GM18870 (cell line): Measurements from ENCODE around the gene ANKRD11.
"Not testable (repeated sequence)": the region's sequence is repeated elsewhere in the genome, so short reads cannot be mapped to it uniquely, and the experiment has no call there.

Source experiments
- ATAC-seq: cut with Tn5 transposase; IDR thresholded peaks from one replicate; pipeline ENCODE4 v1.9.1; 2021; ENCODE audit warnings: moderate library complexity; ENCODE audit not compliant: unreplicated experiment

Gene ANKRD11

DNA sequence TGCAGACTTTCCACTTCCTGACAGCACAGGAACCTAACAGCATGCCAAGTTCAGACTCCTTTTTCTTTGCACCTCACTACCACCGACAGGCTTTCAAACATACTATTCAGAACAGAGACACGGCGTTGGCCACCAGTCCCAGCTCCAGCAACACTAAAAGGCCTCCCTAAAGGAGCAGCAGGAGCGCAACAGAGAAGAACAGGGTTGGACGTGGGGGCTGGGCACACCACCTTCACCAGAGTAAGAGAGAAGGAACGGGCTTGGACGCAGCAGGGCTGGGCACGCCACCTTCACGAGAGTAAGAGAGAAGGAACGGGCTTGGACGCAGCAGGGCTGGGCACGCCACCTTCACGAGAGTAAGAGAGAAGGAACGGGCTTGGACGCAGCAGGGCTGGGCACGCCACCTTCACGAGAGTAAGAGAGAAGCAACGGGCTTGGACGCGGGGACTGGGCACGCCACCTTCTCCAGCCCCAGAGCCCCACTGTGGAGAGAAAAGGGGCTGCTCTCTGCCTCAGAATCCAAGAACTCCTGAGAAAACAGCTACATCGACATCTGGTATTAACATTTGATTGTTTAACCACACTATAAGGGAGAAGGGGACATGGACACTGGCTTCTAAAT, 56.9 kb downstream of the ANKRD11 start:
- not testable (repeated sequence) for ATAC-seq

DNA sequence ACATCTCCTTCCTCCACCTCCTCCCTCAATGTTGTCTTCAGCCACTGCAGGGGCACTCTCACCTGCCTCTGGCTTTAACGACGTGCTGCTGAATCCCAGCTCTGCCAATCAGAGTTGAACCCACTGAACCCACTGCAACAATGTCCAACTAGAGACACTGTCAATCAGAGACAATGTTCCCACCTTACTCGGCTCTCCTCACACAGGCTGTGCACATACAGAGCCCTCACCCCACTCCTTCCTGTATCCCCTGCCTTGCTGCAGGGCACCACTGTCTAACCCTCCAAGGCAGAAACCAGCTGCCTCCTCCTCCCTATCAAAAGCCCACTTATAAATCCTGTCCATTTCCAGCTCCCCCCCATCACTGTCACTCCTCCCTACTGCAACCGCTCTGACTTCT, 58.7 kb downstream of the ANKRD11 start:
- no peak for ATAC-seq

DNA sequence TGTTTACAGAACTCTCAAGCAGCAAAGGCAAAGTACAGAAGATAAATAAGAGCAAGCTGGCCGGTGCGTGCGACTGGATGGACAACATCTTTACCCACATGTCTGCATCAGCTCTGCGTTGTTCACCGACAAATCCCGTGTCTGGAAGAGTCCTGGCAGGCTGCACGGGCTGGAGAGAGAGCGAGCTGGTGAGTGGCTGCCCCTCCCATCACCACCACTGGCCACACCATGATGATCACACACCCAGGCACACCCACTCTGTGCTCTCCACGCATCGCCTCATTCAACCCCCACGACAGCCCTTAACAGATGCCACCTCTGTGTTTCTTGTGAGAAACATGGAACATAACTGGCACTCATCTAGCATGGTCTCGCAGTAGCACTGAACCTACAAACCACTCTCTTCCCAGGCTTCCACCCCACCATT, 59.2 kb downstream of the ANKRD11 start:
- ATAC-seq: no peak

DNA sequence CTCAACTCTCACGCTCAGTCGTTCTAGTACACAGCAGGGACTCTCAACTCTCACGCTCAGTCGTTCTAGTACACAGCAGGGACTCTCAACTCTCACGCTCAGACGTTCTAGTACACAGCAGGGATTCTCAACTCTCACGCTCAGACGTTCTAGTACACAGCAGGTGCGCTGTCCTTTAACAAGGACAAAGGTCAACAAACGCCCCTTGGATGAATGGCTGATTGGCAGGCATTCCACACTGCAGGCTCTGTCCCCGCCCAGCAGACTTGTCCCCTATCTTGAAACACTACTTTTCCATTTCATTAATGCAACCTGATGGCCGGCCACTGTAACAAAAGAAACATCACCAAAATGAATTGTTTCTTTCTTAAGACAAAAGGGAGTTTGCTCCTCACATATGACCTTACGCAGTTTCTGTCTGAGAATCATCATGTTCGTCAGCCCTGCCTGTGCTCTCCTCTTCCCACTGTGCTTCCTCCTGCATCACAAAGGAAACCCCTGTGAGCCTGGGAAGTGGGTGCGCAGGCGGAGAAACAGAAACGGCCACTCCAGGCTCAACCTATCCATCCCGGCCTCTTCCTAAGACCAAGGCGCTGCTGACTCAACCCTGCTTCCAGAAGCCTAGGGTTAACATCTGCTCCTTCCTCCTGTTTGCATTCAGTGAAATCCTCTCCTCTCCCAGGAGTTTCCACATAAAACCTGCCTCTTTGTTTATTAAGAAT, 59.8 kb downstream of the ANKRD11 start:
- no peak for ATAC-seq

DNA sequence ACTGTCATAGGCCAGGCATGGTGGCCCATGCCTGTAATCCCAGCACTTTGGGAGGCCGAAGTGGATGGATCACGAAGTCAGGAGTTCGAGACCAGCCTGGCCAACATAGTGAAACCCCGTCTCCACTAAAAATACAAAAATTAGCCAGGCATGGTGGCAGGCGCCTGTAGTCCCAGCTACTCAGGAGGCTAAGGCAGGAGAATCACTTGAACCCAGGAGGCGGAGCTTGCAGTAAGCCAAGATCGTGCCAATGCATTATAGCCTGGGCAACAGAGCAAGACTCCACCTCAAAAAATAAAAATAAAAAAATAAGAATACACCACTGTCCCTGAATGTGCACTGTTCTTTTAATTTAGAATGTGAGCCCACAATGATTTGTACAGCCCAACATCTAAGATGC, 61.8 kb downstream of the ANKRD11 start:
- ATAC-seq: not testable (repeated sequence)

DNA sequence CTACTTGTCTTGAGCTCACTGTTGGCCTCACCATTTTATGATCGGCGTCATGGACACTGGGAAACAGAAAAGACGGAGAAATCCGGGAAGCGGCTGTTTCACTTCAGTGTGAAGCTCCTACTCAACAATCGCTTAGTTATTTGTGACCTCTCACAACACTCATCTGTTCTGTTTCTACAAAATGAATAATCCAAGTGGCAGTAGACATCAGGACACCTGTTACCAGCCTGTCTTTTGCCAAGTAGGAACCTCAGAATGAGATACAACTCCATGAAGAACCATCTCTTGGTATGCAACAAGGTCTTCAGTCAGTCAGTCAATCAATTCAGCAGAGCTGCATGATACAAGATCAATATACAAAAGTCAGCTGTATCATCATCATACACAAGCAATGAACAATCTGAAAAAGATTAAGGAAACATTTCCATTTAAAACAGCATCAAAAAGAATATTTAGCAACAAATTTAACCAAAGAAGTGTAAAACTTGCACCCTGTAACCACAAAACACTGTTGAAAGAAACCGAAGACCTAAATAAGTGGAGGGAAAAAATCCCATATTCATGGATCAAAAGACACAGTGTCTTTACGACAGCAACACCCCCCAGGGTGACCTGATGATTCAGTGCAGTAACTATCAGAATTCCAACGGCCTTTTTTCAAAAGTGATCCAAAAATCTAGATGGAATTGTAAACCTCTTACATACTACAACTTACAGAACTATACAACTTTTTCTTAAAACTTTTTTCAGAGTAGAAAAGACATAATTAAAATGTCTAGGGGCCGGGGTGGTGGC, 63.4 kb downstream of the ANKRD11 start:
- no peak for ATAC-seq

DNA sequence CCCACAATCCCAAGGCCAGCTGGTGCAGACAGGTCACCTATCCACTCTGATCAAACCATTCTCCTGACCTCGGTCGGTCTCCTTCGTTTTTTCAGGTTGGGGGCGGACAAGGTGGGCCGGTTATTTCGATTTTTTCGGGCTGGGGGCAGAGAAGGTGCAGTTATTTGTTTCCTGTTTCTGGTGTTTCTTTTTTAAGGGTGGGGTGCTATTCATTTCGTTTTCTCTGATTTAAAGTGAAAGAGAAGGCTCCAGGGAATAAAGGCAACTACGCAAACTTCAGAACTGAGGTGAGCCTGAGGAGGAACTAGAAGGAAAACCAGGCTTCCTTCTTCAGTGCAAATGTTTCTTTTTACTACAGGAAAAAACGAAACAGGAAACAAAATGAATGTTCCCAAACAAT, 64.8 kb downstream of the ANKRD11 start:
- no peak for ATAC-seq

DNA sequence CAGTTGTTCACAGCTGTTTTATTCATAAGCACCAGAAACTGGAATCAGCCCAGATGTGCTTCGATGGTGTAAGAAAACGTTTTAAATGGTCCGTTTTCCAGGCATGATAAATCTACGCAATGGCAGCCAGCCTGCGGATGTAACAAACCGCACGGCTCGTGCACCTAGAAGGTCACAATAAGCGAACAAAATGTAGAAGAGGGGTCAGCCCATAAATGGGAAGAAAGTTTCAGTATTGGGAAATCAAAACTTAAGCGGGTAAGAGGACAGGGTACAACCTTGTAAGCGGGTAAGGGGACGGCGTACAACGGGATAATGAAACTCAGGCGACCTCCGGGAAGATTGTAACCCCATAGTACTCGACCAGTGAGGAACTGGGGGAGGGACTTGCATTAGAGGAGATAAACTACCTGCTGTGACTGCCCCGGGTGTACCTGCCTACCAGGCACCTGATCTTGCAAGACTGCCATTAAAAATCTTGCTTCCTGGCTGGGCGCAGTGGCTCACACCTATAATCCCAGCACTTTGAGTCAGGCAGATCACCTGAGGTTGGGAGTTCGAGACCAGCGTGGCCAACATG, 66.6 kb downstream of the ANKRD11 start:
- no peak for ATAC-seq

DNA sequence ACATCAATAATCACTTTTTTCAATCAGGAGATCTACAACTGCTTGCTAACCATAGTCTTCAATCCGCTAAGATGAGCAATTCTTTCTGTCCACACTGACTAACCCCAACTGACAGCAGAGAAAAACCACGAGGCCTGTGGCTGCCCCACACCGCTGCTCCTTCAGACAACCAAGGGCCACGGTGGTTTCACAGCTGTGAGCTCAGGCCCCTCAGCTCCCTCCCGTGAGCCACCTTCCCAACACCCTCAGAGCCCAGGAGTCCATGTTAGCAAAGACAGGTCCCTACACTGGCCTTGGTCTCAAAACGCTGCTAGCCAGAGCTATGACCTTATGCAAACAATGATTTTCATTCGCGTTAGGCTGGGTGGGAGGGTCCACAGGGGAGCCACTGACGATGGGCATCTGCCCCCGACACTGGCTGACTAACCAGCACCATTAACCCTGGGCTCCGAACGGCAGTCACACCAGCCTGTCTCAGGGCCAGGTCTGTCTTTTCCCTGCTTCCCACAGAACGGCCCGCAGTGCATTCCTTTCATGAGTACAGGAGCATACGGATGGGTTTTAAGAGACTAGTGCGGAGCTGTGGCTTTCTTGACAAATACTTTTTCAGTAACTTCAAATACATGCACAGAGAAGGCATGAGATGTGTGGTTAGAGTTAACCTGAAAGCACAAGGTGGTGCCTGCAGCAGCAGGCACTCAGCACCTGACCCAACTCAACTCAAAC, 67.3 kb downstream of the ANKRD11 start:
- peak; percentile 64 for ATAC-seq

DNA sequence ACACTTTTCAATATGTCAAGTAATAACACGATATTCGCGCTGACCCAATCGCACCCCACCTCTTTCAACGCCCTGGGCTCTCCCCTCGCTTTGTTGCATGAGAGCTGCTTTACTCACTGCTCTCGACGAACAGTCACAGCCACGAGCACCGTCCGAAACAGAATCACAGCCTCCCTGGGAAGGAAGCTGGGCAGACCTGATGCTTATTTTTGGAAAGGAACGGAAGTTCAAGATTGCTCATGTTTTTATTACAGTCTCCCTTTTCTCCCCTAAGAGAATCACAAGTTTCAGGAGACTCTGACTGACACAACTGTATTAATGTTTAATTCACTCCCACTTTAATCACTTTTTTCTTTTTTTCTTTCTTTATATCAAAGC, 67.8 kb downstream of the ANKRD11 start:
- ATAC-seq: peak; percentile 61

DNA sequence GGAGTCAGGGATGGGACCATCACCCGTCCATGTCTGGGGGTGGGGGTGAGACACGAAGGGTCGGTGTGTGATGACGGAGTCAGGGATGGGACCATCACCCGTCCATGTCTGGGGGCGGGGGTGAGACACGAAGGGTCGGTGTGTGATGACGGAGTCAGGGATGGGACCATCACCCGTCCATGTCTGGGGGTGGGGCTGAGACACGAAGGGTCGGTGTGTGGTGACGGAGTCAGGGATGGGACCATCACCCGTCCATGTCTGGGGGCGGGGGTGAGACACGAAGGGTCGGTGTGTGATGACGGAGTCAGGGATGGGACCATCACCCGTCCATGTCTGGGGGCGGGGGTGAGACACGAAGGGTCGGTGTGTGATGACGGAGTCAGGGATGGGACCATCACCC, 69.1 kb downstream of the ANKRD11 start:
- not testable (repeated sequence) for ATAC-seq

DNA sequence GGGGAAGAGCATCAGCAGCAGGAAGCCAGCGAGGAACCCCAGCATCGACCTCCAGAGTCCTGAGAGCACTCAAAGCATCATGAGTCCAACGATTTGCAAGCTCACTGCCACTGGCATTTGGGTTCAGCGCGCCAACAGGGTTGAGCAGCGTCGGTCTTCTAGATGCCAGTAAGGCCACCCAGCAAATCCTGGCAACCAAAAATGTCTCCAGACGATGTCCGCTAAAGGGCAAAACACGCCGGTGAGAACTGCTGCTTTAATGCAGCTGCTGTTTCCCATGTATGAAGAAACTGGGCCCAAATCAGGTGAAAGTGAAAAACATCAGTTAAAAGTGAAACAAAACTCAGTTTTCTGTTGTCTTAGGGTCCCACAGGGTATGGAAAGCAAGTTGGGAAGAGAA, 70.2 kb downstream of the ANKRD11 start:
- ATAC-seq: no peak

DNA sequence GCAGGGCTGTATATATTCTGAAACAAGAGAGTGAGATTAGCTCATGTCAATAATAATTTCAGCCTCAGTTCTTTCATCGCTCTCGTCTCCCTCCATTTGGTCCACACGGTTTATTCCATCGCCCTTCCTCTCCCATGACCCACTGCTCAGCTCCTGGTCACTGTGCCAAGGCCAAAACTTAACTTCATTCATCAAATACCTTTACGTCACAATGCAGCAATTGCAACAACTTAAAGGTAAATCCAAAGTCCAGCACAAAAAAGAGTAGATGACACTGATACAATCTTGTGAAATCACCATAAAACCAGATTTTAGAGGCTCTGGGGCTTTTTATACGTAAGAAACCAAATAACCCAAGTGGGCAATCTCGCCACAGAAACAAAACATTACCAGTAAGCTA, 72.0 kb downstream of the ANKRD11 start:
- ATAC-seq: no peak

DNA sequence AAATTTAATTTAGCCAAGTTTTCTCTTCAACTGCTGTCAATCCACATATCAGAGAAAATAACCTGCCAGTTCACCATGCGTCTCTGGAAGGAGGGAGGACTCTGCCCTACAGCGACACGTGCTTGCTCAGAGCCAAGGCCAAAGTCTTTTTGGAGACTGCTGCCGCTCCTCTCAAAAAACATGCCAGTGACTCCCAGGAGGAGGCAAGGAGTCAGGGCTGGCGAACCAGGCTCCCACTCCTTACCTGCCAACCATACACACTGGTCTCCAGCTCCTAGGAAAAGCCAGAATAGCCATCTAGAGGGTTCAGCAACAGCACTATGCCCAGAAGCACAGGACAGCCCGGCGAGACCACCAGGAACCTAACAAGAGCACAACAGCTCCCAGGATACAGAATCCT, 73.0 kb downstream of the ANKRD11 start:
- no peak for ATAC-seq

DNA sequence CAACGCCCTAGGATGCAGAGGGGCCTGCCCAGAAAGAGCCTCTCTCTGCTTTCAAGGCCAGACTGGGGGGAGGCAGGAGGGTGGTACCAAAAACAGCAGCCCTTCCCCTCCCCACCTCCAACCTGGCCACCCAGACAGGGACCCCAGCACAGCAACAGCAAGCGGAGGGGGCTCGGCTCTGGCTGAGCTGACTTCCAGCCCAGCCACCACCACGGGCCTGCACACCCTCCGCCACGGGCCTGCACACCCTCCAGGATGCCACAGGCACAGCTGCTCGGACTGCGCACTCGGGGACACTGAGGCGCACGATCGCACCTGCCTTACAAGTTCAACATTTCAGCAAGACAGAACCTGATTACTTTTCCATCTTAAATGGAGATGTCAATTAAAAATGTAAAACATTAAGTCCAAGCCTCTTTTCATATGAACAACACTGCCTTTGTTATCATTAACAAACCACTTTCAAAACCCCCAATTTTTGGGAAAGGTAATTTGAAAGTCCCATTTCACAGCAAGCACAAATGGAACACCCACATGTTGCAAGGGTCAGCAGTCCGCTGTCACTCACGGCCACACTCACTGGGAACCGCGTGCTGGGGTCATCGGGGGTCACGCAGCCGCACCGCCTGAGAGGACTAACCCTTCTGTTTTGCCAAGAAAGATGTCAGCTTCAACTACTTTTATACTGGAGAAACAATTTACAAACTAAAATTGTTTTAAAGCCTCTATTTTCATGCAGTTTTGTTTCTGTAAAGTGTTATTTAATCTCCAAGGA, 76.4 kb downstream of the ANKRD11 start:
- ATAC-seq: no peak

DNA sequence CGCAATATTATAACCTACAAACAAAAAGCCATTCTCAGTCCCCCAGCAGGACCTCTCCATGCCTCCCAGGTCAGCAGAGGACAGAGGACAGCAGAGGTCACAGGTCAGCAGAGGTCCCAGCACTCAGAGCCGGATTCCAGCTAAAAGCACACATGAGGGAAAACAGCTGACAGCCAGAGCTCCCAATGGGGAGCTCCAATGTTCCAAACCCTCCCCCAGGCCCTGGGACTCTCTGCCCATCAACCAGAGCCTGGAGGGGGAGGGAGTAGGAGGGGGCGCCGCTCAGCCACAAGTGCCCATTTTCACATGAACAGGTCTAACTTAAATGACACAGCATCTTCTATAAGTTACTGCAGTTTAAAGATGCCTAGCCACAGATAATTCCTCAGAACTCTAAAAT, 77.5 kb downstream of the ANKRD11 start:
- no peak for ATAC-seq

DNA sequence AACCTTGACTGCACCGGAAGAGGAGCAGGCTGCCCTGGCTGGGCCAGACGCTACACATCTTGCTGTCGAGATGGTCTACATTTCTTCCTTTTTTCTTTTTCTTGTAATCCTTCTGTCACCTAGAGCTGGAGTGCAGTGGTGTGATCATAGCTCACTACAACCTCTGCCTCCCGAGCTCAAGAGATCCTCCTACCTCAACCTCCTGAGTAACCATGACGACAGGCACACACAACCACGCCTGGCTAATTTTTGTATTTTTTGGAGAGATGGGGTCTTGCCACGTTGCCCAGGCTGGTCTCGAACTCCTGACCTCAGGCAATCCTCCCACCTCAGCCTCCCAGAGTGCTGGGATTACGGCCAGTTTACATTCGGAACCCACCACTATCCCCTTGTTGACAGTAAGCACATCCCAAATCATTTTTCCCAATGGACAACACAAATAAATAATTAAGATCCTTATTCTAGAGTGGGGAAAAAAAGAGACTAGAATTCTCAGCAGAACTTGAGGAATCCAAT, 79.0 kb downstream of the ANKRD11 start:
- ATAC-seq: no peak

DNA sequence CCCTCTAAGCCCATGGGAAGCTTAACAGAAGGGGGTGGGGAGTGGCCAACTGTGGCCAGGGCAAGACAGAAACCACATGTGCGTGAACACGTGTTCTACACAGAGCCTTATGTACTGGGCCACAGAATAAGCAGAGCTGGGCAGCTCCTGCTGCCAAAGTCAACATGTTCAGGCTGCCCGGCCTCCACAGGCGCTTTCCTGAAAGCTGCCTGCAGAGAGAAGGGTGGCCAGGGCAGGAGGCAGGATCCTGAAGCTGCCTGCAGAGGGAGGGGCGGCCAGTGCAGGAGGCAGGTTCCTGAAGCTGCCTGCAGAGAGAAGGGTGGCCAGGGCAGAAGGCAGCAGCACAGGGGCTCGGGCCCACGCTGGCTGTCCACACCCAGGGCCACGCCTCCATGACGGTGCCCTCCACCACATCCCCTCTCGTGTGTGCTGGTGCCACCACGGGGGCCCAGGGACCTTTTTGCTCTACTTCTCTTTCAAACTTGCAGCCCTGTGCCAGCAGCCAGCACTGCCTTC, 79.5 kb downstream of the ANKRD11 start:
- ATAC-seq: no peak

DNA sequence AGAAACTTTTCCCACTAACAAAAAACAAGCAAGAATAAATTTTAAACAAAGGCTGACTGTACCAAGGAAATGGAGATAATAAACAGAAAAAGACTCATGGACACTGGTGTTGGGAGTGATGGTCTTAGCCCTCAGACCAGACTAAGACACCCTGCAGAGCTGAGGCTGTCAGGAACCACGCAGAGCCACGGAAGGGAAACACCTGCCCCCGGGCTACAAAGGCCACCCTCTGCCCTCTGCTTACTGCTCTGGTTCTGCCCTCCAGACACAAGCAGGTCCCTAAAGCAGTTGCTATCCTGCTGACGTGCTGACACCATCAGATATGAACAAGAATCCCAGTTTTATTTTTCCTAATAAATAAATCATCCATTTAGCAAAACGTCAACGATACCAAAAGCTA, 80.0 kb downstream of the ANKRD11 start:
- no peak for ATAC-seq
